ENCODE data around the gene SYPL2. TPM values are rescaled to one million over a fixed set of nuclear protein-coding genes. Genes with fewer than 3 reads are reported as not detected.

SYPL2 gene
- total and polyA plus RNA-seq, 2 of the 8 experiments (the other 6 are each of a cell fraction or from before 2014, with no cell fraction given): 1.5 TPM

DNA sequence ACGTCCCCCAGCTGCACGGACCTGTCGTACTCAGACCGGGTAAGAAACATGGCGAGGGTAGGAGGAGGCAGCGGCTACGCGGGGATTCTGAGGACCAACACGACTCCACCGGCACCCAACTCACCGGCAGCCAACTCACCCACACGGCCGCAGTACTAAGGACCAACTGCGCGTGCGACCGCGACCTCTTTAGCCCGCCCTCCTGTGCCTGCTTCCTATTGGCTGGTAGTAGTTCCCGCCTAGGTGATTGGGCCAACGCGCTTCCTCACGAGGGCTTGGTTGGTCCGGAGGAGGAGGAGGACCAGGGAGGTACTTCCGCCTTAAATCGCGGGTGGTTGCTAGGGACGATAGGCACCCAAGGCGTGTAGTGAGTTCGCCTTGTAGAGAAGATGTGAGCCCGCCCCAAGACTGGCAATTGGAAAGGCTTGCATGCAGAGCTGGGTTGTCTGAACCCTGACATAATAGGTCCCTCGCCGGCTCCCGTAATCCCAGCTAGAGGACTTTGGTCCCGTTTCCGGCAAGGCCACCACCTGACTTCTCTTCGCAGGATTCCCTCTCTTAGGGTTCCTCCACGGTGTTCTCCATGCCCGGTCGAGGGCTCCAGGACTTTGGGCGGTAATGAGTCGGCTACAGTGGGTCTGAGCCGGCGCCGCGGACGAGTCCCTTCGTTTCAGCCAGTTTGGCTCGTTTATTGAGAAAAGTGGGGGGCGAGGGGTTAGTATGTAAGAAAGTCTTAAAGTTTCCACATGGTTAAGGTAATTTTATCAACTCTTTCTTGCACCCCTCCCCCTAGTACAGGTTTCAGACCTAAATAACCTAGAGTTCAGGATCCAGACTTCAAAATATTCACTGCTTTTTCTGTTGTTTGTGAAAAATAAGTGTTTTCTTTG is 39.8 kb upstream of the SYPL2 start, which contains the start of gene PSMA5 (continued):
- peak; percentile 54 for TF ChIP-seq SP2 (IDR thresholded peaks at IDR 0.05; ENCODE audit: low read length)
- peak; percentile 92 for TF ChIP-seq TAF1 (IDR thresholded peaks at IDR 0.05; ENCODE audit: low read depth, low read length)
- TF ChIP-seq JUN (IDR thresholded peaks at IDR 0.05; ENCODE audit: low read depth, low read length): no peak
- TF ChIP-seq CBX5 (IDR thresholded peaks at IDR 0.05; ENCODE audit: low read depth, low read length): no peak
